K562 (cell line): ENCODE measurements around the gene DND1. TPM values are rescaled to one million over a fixed set of nuclear protein-coding genes. Genes with fewer than 3 reads are reported as not detected.

Experiments
- ARID2 ChIP-seq: fragments of 450-650 bp; IDR thresholded peaks from 2 replicates; pipeline ENCODE4 v1.6.1; 2017; ENCODE audit warnings: antibody characterized with exemption, mild to moderate bottlenecking
- DPF2 ChIP-seq: fragments of 450-650 bp; IDR thresholded peaks from 2 replicates; pipeline ENCODE4 v1.6.1; 2016
- ELF1 ChIP-seq: fragments of 200-800 bp; sonication (Bioruptor generic); IDR thresholded peaks from 2 replicates; pipeline ENCODE4 v1.6.1; 2016; ENCODE audit warnings: missing genetic modification characterization, missing compliant biosample characterization
- HNRNPL ChIP-seq: fragments of 200-400 bp; formaldehyde crosslinking; IDR thresholded peaks from 2 replicates; pipeline ENCODE4 v1.6.1; 2017; ENCODE audit warnings: low read depth, mild to moderate bottlenecking, low read length
- MEF2D ChIP-seq: conservative IDR thresholded peaks from 2 replicates; pipeline ENCODE4 v1.6.1; 2016; ENCODE audit warnings: low read depth, missing genetic modification characterization, missing compliant biosample characterization
- OTX1 ChIP-seq: fragments of 450-650 bp; formaldehyde crosslinking; IDR thresholded peaks from 2 replicates; pipeline ENCODE4 v1.4.0; 2022; ENCODE audit warnings: mild to moderate bottlenecking
- POLR3A ChIP-seq: IDR thresholded peaks from 2 replicates; pipeline ENCODE4 v1.6.1; 2011; ENCODE audit warnings: borderline replicate concordance, mild to moderate bottlenecking, moderate library complexity; ENCODE audit not compliant: insufficient read length, insufficient read depth; ENCODE audit errors: extremely low read depth
- RBM15 ChIP-seq: fragments of 200-400 bp; formaldehyde crosslinking; IDR thresholded peaks from 2 replicates; pipeline ENCODE4 v1.6.1; 2018; ENCODE audit warnings: mild to moderate bottlenecking, low read length, moderate library complexity; ENCODE audit not compliant: insufficient read depth
- SIN3A ChIP-seq, 2 experiments: fragments of 150-350 bp in 1 of 2; IDR thresholded peaks; 2 replicates each; pipeline ENCODE4 v1.6.1; 2011 to 2016; ENCODE audit warnings: borderline replicate concordance in 2 of 2, low read depth in 2 of 2, low read length in 2 of 2, mild to moderate bottlenecking in 2 of 2, moderate library complexity in 2 of 2; ENCODE audit not compliant: control insufficient read depth in 1 of 2
- STAT5B ChIP-seq: fragments of 250-450 bp; sonication (Bioruptor Pico); IDR thresholded peaks from 2 replicates; pipeline ENCODE4 v1.8.0; 2021; ENCODE audit warnings: mild to moderate bottlenecking, inconsistent platforms
- SUPT5H ChIP-seq: fragments of 450-650 bp; IDR thresholded peaks from 2 replicates; pipeline ENCODE4 v1.6.1; 2016
- TAF1 ChIP-seq: IDR thresholded peaks from 2 replicates; pipeline ENCODE4 v1.6.1; 2011; ENCODE audit warnings: mild to moderate bottlenecking, low read length, moderate library complexity; ENCODE audit not compliant: insufficient read depth, control insufficient read depth, severe bottlenecking; ENCODE audit errors: extremely low read depth
- XRCC5 ChIP-seq: fragments of 200-400 bp; formaldehyde crosslinking; IDR thresholded peaks from 2 replicates; pipeline ENCODE4 v1.6.1; 2017; ENCODE audit warnings: low read depth, mild to moderate bottlenecking, low read length
- ZNF217 ChIP-seq: sonication (generic); formaldehyde crosslinking; IDR thresholded peaks from 2 replicates; pipeline ENCODE4 v1.8.0; 2022; ENCODE audit warnings: mild to moderate bottlenecking, missing genetic modification reagents
- ZNF699 ChIP-seq: fragments of 250-450 bp; sonication (Bioruptor Pico); IDR thresholded peaks from 2 replicates; pipeline ENCODE4 v1.8.0; 2021; ENCODE audit warnings: mild to moderate bottlenecking, moderate library complexity; ENCODE audit not compliant: insufficient replicate concordance
- ZNF764 ChIP-seq: fragments of 250-450 bp; sonication (Bioruptor Pico); IDR thresholded peaks from 2 replicates; pipeline ENCODE4 v1.4.0; 2020; ENCODE audit warnings: low read depth, mild to moderate bottlenecking, moderate library complexity
- ZNF77 ChIP-seq: fragments of 250-450 bp; sonication (Bioruptor Pico); IDR thresholded peaks from 2 replicates; pipeline ENCODE4 v1.5.0; 2020
- polyA plus RNA-seq, 8 experiments: library from polyadenylated mRNA; depleted of rRNA in 4 of 8; stranded (reverse) in 5 of 8; unstranded in 3 of 8; fragments of >200 nt; fragmentation: Nextera tagmentation in 2 of 8; fragmentation: Illumina TruSeq in 1 of 8; extraction: Ambion mirVana in 2 of 8; extraction: Trizol in 1 of 8; gene quantifications; 2 replicates each; pipeline versions ENCODE4 v1.2.1 to v1.2.3, GENCODE V29; 2011 to 2014; ENCODE audit warnings: inconsistent platforms in 1 of 8, missing spikeins in 1 of 8
- total RNA-seq, 7 experiments: library from RNA; depleted of rRNA in 6 of 7; stranded (reverse); fragments of >200 nt in 6 of 7; fragmentation: Illumina TruSeq in 2 of 7; extraction: Trizol in 2 of 7; gene quantifications; 2 replicates each; pipeline versions ENCODE4 v1.2.1 to v1.2.3, GENCODE V29; 2011 to 2021; ENCODE audit warnings: low replicate concordance in 1 of 7
- TF ChIP-seq, protein P1 (sequence below): sonication (generic); formaldehyde crosslinking; IDR thresholded peaks from 2 replicates; pipeline ENCODE4 v1.8.1; 2023; ENCODE audit warnings: mild to moderate bottlenecking, missing genetic modification reagents
- TF ChIP-seq, protein P2 (sequence below): fragments of 150-350 bp; IDR thresholded peaks from 2 replicates; pipeline ENCODE4 v1.6.1; 2014; ENCODE audit warnings: low read depth, mild to moderate bottlenecking, low read length, borderline replicate concordance

The DND1 gene
- total and polyA plus RNA-seq, 9 of the 15 experiments (the other 6 are each of a cell fraction or from before 2014, with no cell fraction given): 0.37 to 2.0 (median 0.90) TPM; not detected in 3

DNA sequence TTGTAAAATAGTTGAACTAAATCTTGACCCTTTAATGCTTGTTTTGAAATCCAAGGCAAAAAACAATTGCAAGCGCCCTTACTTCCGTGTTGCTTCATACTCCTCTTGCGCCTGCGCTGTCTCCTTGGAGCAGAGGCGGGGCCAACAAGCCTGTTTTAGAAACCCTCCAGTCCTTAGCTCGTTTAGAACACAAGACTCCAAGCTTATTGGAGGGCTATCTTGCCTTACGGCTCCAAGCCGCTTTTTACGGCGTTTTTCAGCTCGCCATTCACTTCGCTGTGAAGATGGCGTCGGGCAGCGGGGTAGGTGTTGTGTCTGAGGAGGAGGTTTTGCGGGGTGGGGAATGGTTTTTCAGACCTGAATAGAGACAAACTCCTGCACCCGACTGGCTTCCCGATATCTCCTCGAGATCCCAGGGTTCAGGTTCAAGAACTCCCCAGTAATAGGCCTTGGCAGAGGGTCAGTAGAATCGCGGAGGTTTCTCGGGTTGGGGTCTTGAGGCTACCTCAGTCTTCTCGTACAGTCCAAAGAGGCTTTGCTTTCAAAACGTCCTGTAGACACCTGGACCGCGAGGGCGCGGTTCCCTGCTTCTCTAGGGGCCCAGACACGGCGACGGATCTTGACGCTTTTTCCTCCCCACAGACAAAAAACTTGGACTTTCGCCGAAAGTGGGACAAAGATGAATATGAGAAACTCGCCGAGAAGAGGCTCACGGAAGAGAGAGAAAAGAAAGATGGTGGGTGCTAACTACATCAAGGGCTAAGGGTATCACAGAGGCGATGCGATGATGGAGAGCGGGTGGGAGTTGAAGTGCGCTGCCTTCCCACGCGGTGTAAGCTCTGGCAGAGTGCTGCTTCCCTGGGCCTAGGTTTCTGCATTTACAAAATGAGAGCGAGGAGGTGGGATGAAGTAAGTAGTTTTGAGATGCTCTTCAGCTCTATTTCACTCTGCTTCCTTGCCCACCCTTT, 27.1 kb upstream of the DND1 start, which contains the start of gene ZMAT2 (continued):
- no peak for TF ChIP-seq XRCC5
- peak; percentile 93 for TF ChIP-seq SUPT5H
- 0 out of 2 replicates have a peak, but pooled peaks have one; percentile 22 for TF ChIP-seq OTX1 (CRISPR knock-in tag)
- TF ChIP-seq ZNF764 (CRISPR knock-in tag): no peak
- TF ChIP-seq HNRNPL: no peak
- peak; percentile 97 for TF ChIP-seq ELF1 (tag)
- TF ChIP-seq ARID2: no peak
- TF ChIP-seq, protein P1, sequence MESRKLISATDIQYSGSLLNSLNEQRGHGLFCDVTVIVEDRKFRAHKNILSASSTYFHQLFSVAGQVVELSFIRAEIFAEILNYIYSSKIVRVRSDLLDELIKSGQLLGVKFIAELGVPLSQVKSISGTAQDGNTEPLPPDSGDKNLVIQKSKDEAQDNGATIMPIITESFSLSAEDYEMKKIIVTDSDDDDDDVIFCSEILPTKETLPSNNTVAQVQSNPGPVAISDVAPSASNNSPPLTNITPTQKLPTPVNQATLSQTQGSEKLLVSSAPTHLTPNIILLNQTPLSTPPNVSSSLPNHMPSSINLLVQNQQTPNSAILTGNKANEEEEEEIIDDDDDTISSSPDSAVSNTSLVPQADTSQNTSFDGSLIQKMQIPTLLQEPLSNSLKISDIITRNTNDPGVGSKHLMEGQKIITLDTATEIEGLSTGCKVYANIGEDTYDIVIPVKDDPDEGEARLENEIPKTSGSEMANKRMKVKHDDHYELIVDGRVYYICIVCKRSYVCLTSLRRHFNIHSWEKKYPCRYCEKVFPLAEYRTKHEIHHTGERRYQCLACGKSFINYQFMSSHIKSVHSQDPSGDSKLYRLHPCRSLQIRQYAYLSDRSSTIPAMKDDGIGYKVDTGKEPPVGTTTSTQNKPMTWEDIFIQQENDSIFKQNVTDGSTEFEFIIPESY (CRISPR knock-in tag): no peak
- TF ChIP-seq POLR3A: no peak
- TF ChIP-seq ZNF77 (CRISPR knock-in tag): no peak
- no peak for TF ChIP-seq MEF2D
- TF ChIP-seq DPF2: no peak
- TF ChIP-seq TAF1: peak; percentile 98
- TF ChIP-seq ZNF217: no peak
- TF ChIP-seq RBM15: no peak
- no peak for TF ChIP-seq STAT5B
- TF ChIP-seq ZNF699 (CRISPR knock-in tag): no peak
- TF ChIP-seq, protein P2, sequence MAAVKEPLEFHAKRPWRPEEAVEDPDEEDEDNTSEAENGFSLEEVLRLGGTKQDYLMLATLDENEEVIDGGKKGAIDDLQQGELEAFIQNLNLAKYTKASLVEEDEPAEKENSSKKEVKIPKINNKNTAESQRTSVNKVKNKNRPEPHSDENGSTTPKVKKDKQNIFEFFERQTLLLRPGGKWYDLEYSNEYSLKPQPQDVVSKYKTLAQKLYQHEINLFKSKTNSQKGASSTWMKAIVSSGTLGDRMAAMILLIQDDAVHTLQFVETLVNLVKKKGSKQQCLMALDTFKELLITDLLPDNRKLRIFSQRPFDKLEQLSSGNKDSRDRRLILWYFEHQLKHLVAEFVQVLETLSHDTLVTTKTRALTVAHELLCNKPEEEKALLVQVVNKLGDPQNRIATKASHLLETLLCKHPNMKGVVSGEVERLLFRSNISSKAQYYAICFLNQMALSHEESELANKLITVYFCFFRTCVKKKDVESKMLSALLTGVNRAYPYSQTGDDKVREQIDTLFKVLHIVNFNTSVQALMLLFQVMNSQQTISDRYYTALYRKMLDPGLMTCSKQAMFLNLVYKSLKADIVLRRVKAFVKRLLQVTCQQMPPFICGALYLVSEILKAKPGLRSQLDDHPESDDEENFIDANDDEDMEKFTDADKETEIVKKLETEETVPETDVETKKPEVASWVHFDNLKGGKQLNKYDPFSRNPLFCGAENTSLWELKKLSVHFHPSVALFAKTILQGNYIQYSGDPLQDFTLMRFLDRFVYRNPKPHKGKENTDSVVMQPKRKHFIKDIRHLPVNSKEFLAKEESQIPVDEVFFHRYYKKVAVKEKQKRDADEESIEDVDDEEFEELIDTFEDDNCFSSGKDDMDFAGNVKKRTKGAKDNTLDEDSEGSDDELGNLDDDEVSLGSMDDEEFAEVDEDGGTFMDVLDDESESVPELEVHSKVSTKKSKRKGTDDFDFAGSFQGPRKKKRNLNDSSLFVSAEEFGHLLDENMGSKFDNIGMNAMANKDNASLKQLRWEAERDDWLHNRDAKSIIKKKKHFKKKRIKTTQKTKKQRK: no peak
- peak; percentile 70 to 74; a peak in 2 of 4 replicates for TF ChIP-seq SIN3A (IDR thresholded peaks at IDR 0.05; ENCODE audit: borderline replicate concordance in 2 of 2, control insufficient read depth in 1 of 2, low read depth in 2 of 2, low read length in 2 of 2)
